BLaER1 (cell line): Measurements from ENCODE around the gene IQGAP3.
"Not testable (repeated sequence)": the region's sequence is repeated elsewhere in the genome, so short reads cannot be mapped to it uniquely, and the experiment has no call there.

Source experiments
- H3K27ac ChIP-seq: shearing (Covaris generic); formaldehyde crosslinking; 2 replicates; pipeline ENCODE4 v1.8.1; 2022
- H3K27me3 ChIP-seq: shearing (Covaris generic); formaldehyde crosslinking; 2 replicates; pipeline ENCODE4 v1.8.1; 2022
- H3K36me3 ChIP-seq: shearing (Covaris generic); formaldehyde crosslinking; 2 replicates; pipeline ENCODE4 v1.8.1; 2022
- H3K4me1 ChIP-seq: shearing (Covaris generic); formaldehyde crosslinking; 2 replicates; pipeline ENCODE4 v1.8.1; 2022
- H3K4me2 ChIP-seq: shearing (Covaris generic); formaldehyde crosslinking; 2 replicates; pipeline ENCODE4 v1.8.1; 2022
- H3K4me3 ChIP-seq: shearing (Covaris generic); formaldehyde crosslinking; 2 replicates; pipeline ENCODE4 v1.8.1; 2022
- H3K9ac ChIP-seq: shearing (Covaris generic); formaldehyde crosslinking; 2 replicates; pipeline ENCODE4 v1.8.1; 2022
- H3K9me3 ChIP-seq: shearing (Covaris generic); formaldehyde crosslinking; 2 replicates; pipeline ENCODE4 v1.8.1; 2022
- H4K20me1 ChIP-seq: shearing (Covaris generic); formaldehyde crosslinking; 2 replicates; pipeline ENCODE4 v1.8.1; 2022
- Cebpa-rat ChIP-seq: shearing (Covaris generic); IDR thresholded peaks from 2 replicates; pipeline ENCODE4 v1.8.1; 2022

Gene IQGAP3

GRCh38 chr1:156571919-156572662, at the start of gene IQGAP3:
IQGAP3 (minus strand) TSS chr1:156572565; CDS start chr1:156572529, 36 bp downstream.
- peak within 1 kb of the TSS; percentile 78 for H3K9ac ChIP-seq
- peaks cover 23% of the 10 kb centered on the region for H3K36me3 ChIP-seq
- H3K27me3 ChIP-seq: no peaks in the 10 kb centered on the region
- H3K9me3 ChIP-seq: no peaks in the 10 kb centered on the region
- peaks cover 34% of the 10 kb centered on the region for H3K4me1 ChIP-seq
- no peak for TF ChIP-seq Cebpa-rat
- no peaks in the 10 kb centered on the region for H4K20me1 ChIP-seq
- H3K4me3 ChIP-seq: peak within 1 kb of the TSS; percentile 75
- H3K4me2 ChIP-seq: peak within 1 kb of the TSS; percentile 94
- peak within 1 kb of the TSS; percentile 42; the same call in 1 of the 2 replicates for H3K27ac ChIP-seq

GRCh38 chr1:156619582-156619955, 47.2 kb upstream of the IQGAP3 start:
- Histone ChIP-seq H3K27ac (no peak overlapping the region), H3K36me3 (no peaks in the 10 kb centered on the region), H3K9me3 (no peaks in the 10 kb centered on the region), H4K20me1 (peaks cover 31% of the 10 kb centered on the region; the same call in 1 of the 2 replicates), H3K4me1 (no peaks in the 10 kb centered on the region), H3K9ac (no peak overlapping the region), H3K4me3 (no peak overlapping the region), H3K4me2 (no peak overlapping the region), H3K27me3 (peaks cover 88% of the 10 kb centered on the region)
- no peak for TF ChIP-seq Cebpa-rat

- no peak for TF ChIP-seq Cebpa-rat
- peaks cover 26% of the 10 kb centered on the region; the same call in 1 of the 2 replicates for H4K20me1 ChIP-seq
- H3K27ac ChIP-seq: no peak within 1 kb of the TSS
- no peaks in the 10 kb centered on the region for H3K4me1 ChIP-seq
- peaks cover 88% of the 10 kb centered on the region for H3K27me3 ChIP-seq
- H3K9ac ChIP-seq: no peak within 1 kb of the TSS
- H3K4me2 ChIP-seq: no peak within 1 kb of the TSS
- no peaks in the 10 kb centered on the region for H3K9me3 ChIP-seq
- H3K36me3 ChIP-seq: no peaks in the 10 kb centered on the region
- no peak within 1 kb of the TSS for H3K4me3 ChIP-seq
Observed at GRCh38 chr1:156618853-156619581, 46.7 kb upstream of the IQGAP3 start, which contains the start of gene HAPLN2. HAPLN2 (plus strand) TSS chr1:156619415; CDS start chr1:156623491, 4,076 bp downstream.

- H3K27ac ChIP-seq: no peak overlapping the region
- peaks cover 64% of the 10 kb centered on the region for H3K27me3 ChIP-seq
- peaks cover 6% of the 10 kb centered on the region; the same call in 1 of the 2 replicates for H4K20me1 ChIP-seq
- H3K9ac ChIP-seq: no peak overlapping the region
- H3K4me2 ChIP-seq: no peak overlapping the region
- H3K36me3 ChIP-seq: no peaks in the 10 kb centered on the region
- no peaks in the 10 kb centered on the region for H3K4me1 ChIP-seq
- H3K9me3 ChIP-seq: no peaks in the 10 kb centered on the region
- H3K4me3 ChIP-seq: no peak overlapping the region
- TF ChIP-seq Cebpa-rat: no peak
Observed at GRCh38 chr1:156616463-156616862, 44.1 kb upstream of the IQGAP3 start.

- Histone ChIP-seq H3K4me1 (no peaks in the 10 kb centered on the region), H3K36me3 (no peaks in the 10 kb centered on the region), H3K27me3 (peaks cover 59% of the 10 kb centered on the region), H3K4me3 (no peak overlapping the region), H4K20me1 (peaks cover under 1% of the 10 kb centered on the region; the same call in 1 of the 2 replicates), H3K9ac (no peak overlapping the region), H3K27ac (no peak overlapping the region), H3K9me3 (no peaks in the 10 kb centered on the region), H3K4me2 (no peak overlapping the region)
- TF ChIP-seq Cebpa-rat: no peak
Observed at GRCh38 chr1:156615946-156616345, 43.6 kb upstream of the IQGAP3 start.

GRCh38 chr1:156612666-156613065, 40.3 kb upstream of the IQGAP3 start:
- no peaks in the 10 kb centered on the region for H4K20me1 ChIP-seq
- no peak overlapping the region for H3K4me3 ChIP-seq
- peaks cover 34% of the 10 kb centered on the region for H3K27me3 ChIP-seq
- peaks cover 13% of the 10 kb centered on the region for H3K4me1 ChIP-seq
- H3K4me2 ChIP-seq: no peak overlapping the region
- H3K9me3 ChIP-seq: no peaks in the 10 kb centered on the region
- no peak for TF ChIP-seq Cebpa-rat
- no peak overlapping the region for H3K27ac ChIP-seq
- no peaks in the 10 kb centered on the region for H3K36me3 ChIP-seq
- H3K9ac ChIP-seq: no peak overlapping the region

GRCh38 chr1:156610072-156610471, 37.7 kb upstream of the IQGAP3 start:
- not testable (repeated sequence) for H3K9me3 ChIP-seq, H3K9ac ChIP-seq, H4K20me1 ChIP-seq, H3K4me3 ChIP-seq, H3K27ac ChIP-seq, H3K4me2 ChIP-seq, H3K36me3 ChIP-seq
- peaks cover 12% of the 10 kb centered on the region for H3K27me3 ChIP-seq
- peaks cover 23% of the 10 kb centered on the region for H3K4me1 ChIP-seq

GRCh38 chr1:156608981-156609380, 36.6 kb upstream of the IQGAP3 start:
- no peak overlapping the region for H3K4me2 ChIP-seq
- peaks cover 23% of the 10 kb centered on the region for H3K4me1 ChIP-seq
- H3K9ac ChIP-seq: no peak overlapping the region
- TF ChIP-seq Cebpa-rat: no peak
- no peaks in the 10 kb centered on the region for H3K36me3 ChIP-seq
- H3K27ac ChIP-seq: no peak overlapping the region
- H3K9me3 ChIP-seq: no peaks in the 10 kb centered on the region
- H4K20me1 ChIP-seq: no peaks in the 10 kb centered on the region
- peaks cover under 1% of the 10 kb centered on the region; the same call in 1 of the 2 replicates for H3K27me3 ChIP-seq
- no peak overlapping the region for H3K4me3 ChIP-seq

- H3K4me2 ChIP-seq: peak overlapping the region; percentile 33
- peaks cover 23% of the 10 kb centered on the region for H3K4me1 ChIP-seq
- TF ChIP-seq Cebpa-rat: no peak
Observed at GRCh38 chr1:156608036-156608674, 35.8 kb upstream of the IQGAP3 start.

GRCh38 chr1:156607344-156607743, 35.0 kb upstream of the IQGAP3 start:
- peak overlapping the region; percentile 14; the same call in 1 of the 2 replicates for H3K4me2 ChIP-seq

More at GRCh38 chr1:156608036-156608674, 35.8 kb upstream of the IQGAP3 start:
- no peaks in the 10 kb centered on the region for H3K36me3 ChIP-seq
- no peaks in the 10 kb centered on the region for H3K27me3 ChIP-seq
- H3K9ac ChIP-seq: no peak overlapping the region
- H4K20me1 ChIP-seq: no peaks in the 10 kb centered on the region
- H3K9me3 ChIP-seq: no peaks in the 10 kb centered on the region
- no peak overlapping the region for H3K27ac ChIP-seq
- no peak overlapping the region for H3K4me3 ChIP-seq

More at GRCh38 chr1:156607344-156607743, 35.0 kb upstream of the IQGAP3 start:
- H3K4me1 ChIP-seq: peaks cover 28% of the 10 kb centered on the region
- not testable (repeated sequence) for H4K20me1 ChIP-seq, H3K27me3 ChIP-seq, H3K9ac ChIP-seq, H3K27ac ChIP-seq, H3K4me3 ChIP-seq, H3K9me3 ChIP-seq, H3K36me3 ChIP-seq
